Testis (tissue), 3 donors: Measurements from ENCODE around the gene ZMAT5. TPM values are rescaled to one million over a fixed set of nuclear protein-coding genes. Genes with fewer than 3 reads are reported as not detected.
A peak's percentile ranks its signal among the peaks of the same experiment; 100 is the strongest.

Source experiments
- DNase-seq: peaks from one replicate; pipeline ENCODE4 v3.0.0-alpha.2; 2019
- H3K27ac ChIP-seq, 2 donors: fragments of 200-600 bp; sonication (generic); one replicate each; pipeline ENCODE4 v1.5.1; 2019
- H3K27me3 ChIP-seq: fragments of 200-600 bp; sonication (generic); one replicate; pipeline ENCODE4 v1.5.1; 2019
- H3K36me3 ChIP-seq: fragments of 200-600 bp; sonication (generic); one replicate; pipeline ENCODE4 v1.5.1; 2017; ENCODE audit warnings: low read depth; ENCODE audit errors: missing control alignments
- H3K4me1 ChIP-seq: fragments of 200-600 bp; sonication (generic); one replicate; pipeline ENCODE4 v1.5.1; 2019
- H3K4me3 ChIP-seq, 2 donors: fragments of 200-600 bp; sonication (generic); one replicate each; pipeline ENCODE4 v1.5.1; 2017 to 2019
- H3K9me3 ChIP-seq: fragments of 200-600 bp; sonication (generic); one replicate; pipeline ENCODE4 v1.5.1; 2017
- POLR2A ChIP-seq: fragments of 450-650 bp; IDR thresholded peaks from one replicate; pipeline ENCODE4 v1.6.1; 2017; ENCODE audit warnings: antibody characterized with exemption, mild to moderate bottlenecking, moderate library complexity
- WGBS, 2 donors: methylation state at CpG; one replicate each; pipeline ENCODE4 v1.1.5; 2018; 5-methylcytosine and 5-hydroxymethylcytosine counted together
- intact Hi-C: fragments of 100-400 bp; cut with DNase I; formaldehyde crosslinking; loops from one replicate; pipeline ENCODE4 v1.15.1; 2023; ENCODE audit warnings: low total_unique reads
- polyA plus RNA-seq: library from polyadenylated mRNA; stranded (reverse); fragments of 350-450 nt; fragmentation: Illumina TruSeq; extraction: RNeasy Lipid Tissue Mini Kit (QIAGEN cat#74804); gene quantifications from one replicate; pipeline ENCODE4 v1.2.3, GENCODE V29; 2014; ENCODE audit warnings: low read depth, low replicate concordance; ENCODE audit not compliant: insufficient read depth
- total RNA-seq, 2 donors: library from RNA; depleted of rRNA; stranded (reverse); fragments of >200 nt; gene quantifications; one replicate each; pipeline ENCODE4 v1.2.3, GENCODE V29; 2016
- TF ChIP-seq, protein P1 (sequence below), 3 experiments: fragments of 450-650 bp in 2 of 3; fragments of 200-600 bp in 1 of 3; sonication (generic) in 1 of 3; IDR thresholded peaks; one replicate each; pipeline ENCODE4 v1.5.1; 2016 to 2019; ENCODE audit warnings: antibody characterized with exemption in 3 of 3, mild to moderate bottlenecking in 2 of 3, moderate library complexity in 1 of 3

The ZMAT5 gene
- total and polyA plus RNA-seq, 3 donors from 2014 or later = 16.7 to 23.4 (median 19.6) TPM

DNA sequence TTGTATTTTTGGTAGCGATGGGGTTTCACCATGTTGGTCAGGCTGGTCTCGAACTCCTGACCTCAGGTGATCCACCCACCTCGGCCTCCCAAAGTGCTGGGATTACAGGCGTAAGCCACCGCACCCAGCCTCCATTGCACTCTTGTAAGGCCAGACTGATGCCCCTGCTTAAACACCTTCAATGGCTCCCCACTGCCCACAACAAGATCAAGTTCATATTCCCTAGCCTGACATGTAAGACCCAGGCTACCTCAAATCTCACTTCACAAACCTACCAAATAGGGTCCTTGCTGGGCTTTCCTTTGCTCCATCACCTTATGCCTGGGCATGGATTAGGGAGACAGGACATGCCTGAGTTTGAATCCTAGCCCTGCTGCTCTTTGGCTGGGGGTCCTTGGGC is 13.4 kb upstream of the ZMAT5 start:
- peaks cover 31% of the 10 kb centered on the region for H3K4me1 ChIP-seq
- 94 to 100% methylated on average over 5 of the region's 5 CpGs for WGBS, 2 donors

DNA sequence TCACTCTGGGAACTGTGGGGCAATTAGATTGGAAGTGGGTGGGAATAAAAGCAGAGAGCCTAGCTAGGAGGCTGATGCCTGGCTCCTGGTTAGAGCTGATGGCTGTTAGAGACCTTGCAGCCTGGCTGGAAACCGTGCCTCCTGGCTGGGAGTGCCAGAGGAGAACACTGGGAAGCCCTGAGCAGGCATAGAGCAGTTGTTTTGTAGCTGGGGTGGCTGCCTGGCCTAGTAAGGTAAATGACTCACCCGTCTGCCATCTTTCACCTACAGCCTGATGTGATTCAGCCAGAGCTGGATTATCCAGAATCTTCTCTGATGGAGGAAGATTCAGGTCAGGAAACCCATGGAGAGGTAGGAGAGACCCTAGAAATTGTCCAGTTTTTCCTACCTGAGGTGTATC is 6.4 kb upstream of the ZMAT5 start:
- TF ChIP-seq, protein P1, sequence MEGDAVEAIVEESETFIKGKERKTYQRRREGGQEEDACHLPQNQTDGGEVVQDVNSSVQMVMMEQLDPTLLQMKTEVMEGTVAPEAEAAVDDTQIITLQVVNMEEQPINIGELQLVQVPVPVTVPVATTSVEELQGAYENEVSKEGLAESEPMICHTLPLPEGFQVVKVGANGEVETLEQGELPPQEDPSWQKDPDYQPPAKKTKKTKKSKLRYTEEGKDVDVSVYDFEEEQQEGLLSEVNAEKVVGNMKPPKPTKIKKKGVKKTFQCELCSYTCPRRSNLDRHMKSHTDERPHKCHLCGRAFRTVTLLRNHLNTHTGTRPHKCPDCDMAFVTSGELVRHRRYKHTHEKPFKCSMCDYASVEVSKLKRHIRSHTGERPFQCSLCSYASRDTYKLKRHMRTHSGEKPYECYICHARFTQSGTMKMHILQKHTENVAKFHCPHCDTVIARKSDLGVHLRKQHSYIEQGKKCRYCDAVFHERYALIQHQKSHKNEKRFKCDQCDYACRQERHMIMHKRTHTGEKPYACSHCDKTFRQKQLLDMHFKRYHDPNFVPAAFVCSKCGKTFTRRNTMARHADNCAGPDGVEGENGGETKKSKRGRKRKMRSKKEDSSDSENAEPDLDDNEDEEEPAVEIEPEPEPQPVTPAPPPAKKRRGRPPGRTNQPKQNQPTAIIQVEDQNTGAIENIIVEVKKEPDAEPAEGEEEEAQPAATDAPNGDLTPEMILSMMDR (IDR thresholded peaks at IDR 0.05) = no peak
- TF ChIP-seq POLR2A = no peak
- intact Hi-C loops = no loop called here
- H3K27ac ChIP-seq = no peak overlapping the region
- H3K4me3 ChIP-seq = no peak overlapping the region
- no peaks in the 10 kb centered on the region for H3K27me3 ChIP-seq
- H3K36me3 ChIP-seq = no peaks in the 10 kb centered on the region
- no peaks in the 10 kb centered on the region for H3K9me3 ChIP-seq
- no peak for DNase-seq
- 81 to 85% methylated on average over 2 of the region's 2 CpGs for WGBS, 2 donors
- H3K4me1 ChIP-seq = peaks cover 4% of the 10 kb centered on the region

More for the DNA sequence above, 13.4 kb upstream of the ZMAT5 start:
- no peaks in the 10 kb centered on the region for H3K27me3 ChIP-seq
- intact Hi-C loops = no loop called here
- H3K4me3 ChIP-seq = no peak overlapping the region
- TF ChIP-seq, protein P1 (IDR thresholded peaks at IDR 0.05) = no peak
- no peak for TF ChIP-seq POLR2A
- no peak for DNase-seq
- H3K36me3 ChIP-seq = no peaks in the 10 kb centered on the region
- H3K9me3 ChIP-seq = no peaks in the 10 kb centered on the region
- peak overlapping the region in 1 of 2 donors; percentile 69 for H3K27ac ChIP-seq

DNA sequence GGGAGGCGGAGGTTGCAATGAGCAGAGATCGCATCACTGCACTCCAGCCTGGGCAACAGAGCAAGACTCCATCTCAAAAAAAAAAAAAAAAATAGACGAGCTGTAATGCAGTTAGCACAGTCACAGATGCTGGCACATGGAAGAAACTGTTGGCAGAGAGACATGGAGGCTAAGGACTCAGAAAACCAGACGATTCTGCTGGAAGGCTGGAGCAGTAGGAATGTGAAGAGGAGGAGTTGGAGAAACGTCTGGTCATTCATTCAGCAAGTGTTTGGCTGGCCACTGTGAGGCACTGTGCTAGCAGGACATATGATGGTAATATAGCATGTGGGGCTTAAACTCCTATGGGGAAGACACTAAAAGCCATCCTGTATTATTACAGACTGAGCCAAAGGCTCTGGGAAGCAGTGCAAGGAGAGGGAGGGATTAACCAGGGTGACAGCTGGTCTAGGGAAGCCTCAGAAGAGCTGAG is 5.4 kb upstream of the ZMAT5 start:
- Histone ChIP-seq H3K27me3 (no peaks in the 10 kb centered on the region), H3K27ac (no peak overlapping the region), H3K4me3 (no peak overlapping the region), H3K4me1 (peaks cover 9% of the 10 kb centered on the region), H3K9me3 (no peaks in the 10 kb centered on the region), H3K36me3 (no peaks in the 10 kb centered on the region)
- WGBS, 2 donors = 52 to 56% methylated on average over 5 of the region's 5 CpGs
- DNase-seq = peak; percentile 68
- intact Hi-C loops = no loop called here
- no peak for TF ChIP-seq POLR2A
- TF ChIP-seq, protein P1 (IDR thresholded peaks at IDR 0.05) = peak in 1 of 3 experiments; percentile 21

DNA sequence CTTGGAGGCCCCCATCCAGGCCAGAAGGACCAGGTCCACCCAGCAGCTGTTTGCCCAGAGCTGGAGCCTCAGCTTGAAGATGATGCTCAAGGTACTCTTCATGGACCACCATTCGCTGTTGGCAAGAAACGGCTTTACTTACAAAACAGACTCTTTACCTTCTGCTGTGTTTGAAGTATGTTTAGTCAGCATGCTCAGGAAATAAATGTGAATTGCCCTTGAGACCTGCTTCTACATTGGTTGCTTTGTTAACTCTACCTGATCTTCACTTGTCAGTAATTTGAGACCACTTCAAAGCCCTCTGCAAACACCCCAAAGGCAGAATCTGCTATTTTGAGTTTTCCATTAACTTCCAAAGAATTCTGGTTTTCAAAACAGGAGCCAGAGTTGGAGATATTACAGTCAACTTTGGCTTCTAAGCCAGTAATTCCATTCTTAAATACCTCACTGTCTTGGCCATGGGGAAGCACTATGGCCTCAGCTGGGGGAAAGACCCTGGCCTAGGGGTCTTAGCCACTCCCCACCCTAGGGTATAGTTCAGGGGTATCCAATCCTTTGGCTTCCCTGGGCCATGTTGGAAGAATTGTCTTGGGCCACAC is 3.0 kb upstream of the ZMAT5 start:
- H3K27me3 ChIP-seq = no peaks in the 10 kb centered on the region
- intact Hi-C loops = no loop called here
- H3K36me3 ChIP-seq = no peaks in the 10 kb centered on the region
- H3K4me1 ChIP-seq = peaks cover 17% of the 10 kb centered on the region
- no peak overlapping the region for H3K27ac ChIP-seq
- H3K4me3 ChIP-seq = no peak overlapping the region
- 90 to 93% methylated on average over 2 of the region's 2 CpGs for WGBS, 2 donors
- TF ChIP-seq, protein P1 (IDR thresholded peaks at IDR 0.05) = no peak
- TF ChIP-seq POLR2A = no peak
- no peaks in the 10 kb centered on the region for H3K9me3 ChIP-seq
- DNase-seq = no peak
